GM12878 (cell line): ENCODE data around the gene ZFHX2. TPM values are rescaled to one million over a fixed set of nuclear protein-coding genes. Genes with fewer than 3 reads are reported as not detected.

Source experiments
- ATAC-seq: fragments of 200-7000 bp; cut with Tn5 transposase; 3 replicates; pipeline ENCODE4 v1.9.1; 2020; ENCODE audit warnings: mild to moderate bottlenecking, moderate library complexity
- BruUV-seq: library from RNA; stranded (reverse); fragments of 400-500 nt; replicated peaks from 2 replicates; lab custom pipeline; 2021; lab: Mats Ljungman, UMichigan
- CTCF ChIA-PET: fragments of 300-600 bp; sonication (Branson Sonifier 250); formaldehyde crosslinking; extraction: SDS; loops from one replicate; lab custom pipeline; 2021; ENCODE audit warnings: inconsistent platforms; lab: Yijun Ruan, JAX
- POLR2A ChIA-PET: fragments of 350-600 bp; formaldehyde crosslinking; extraction: SDS; loops from one replicate; lab custom pipeline; 2021; ENCODE audit warnings: inconsistent platforms; lab: Charles Lee
- RAD21 ChIA-PET: fragments of 300-600 bp; sonication (Branson Sonifier 250); formaldehyde crosslinking; loops from one replicate; lab custom pipeline; 2023; ENCODE audit warnings: antibody characterized with exemption; ENCODE audit not compliant: unreplicated experiment; lab: Charles Lee
- SMC1A ChIA-PET: fragments of 300-600 bp; sonication (Branson Sonifier 250); formaldehyde crosslinking; loops from one replicate; lab custom pipeline; 2023; ENCODE audit not compliant: unreplicated experiment, uncharacterized antibody; lab: Charles Lee
- DNase-seq: peaks from one replicate; pipeline ENCODE4 v3.0.0-alpha.2; 2011; ENCODE audit warnings: low read depth, low spot score
- FAIRE-seq: peaks from 3 replicates; lab custom pipeline; 2011; peaks lifted over from hg19 to GRCh38; lab: Jason Lieb, UNC
- H2AFZ ChIP-seq: 2 replicates; pipeline ENCODE4 v1.6.0; 2011; ENCODE audit warnings: low read depth, low read length, control low read depth; ENCODE audit not compliant: control insufficient read depth
- H3K27ac ChIP-seq: 2 replicates; pipeline ENCODE4 v1.5.1; 2011; ENCODE audit warnings: control low read depth; ENCODE audit not compliant: control insufficient read depth, insufficient read depth
- H3K27me3 ChIP-seq, 2 experiments: replicated peaks in 1 of 2; 2 replicates each; pipeline versions ENCODE4 v1.6.0 to v1.6.1; 2011; ENCODE audit warnings: low read length in 1 of 2; ENCODE audit not compliant: control insufficient read depth in 2 of 2, insufficient read depth in 2 of 2
- H3K36me3 ChIP-seq, 2 experiments: 2 replicates each; pipeline ENCODE4 v1.5.1; 2011; ENCODE audit warnings: low read length in 1 of 2; ENCODE audit not compliant: control insufficient read depth in 2 of 2, insufficient read depth in 2 of 2
- H3K4me1 ChIP-seq: 2 replicates; pipeline ENCODE4 v1.6.1; 2011; ENCODE audit warnings: mild to moderate bottlenecking, low read length, moderate library complexity, mixed read lengths; ENCODE audit not compliant: control insufficient read depth, insufficient read depth
- H3K4me2 ChIP-seq: 2 replicates; pipeline ENCODE4 v1.6.0; 2011; ENCODE audit warnings: control low read depth; ENCODE audit not compliant: control insufficient read depth, insufficient read depth
- H3K4me3 ChIP-seq: fragments of 200-600 bp; sonication (generic); 2 replicates; pipeline ENCODE4 v1.5.1; 2016
- H3K79me2 ChIP-seq: 2 replicates; pipeline ENCODE4 v1.6.0; 2011; ENCODE audit warnings: low read length; ENCODE audit not compliant: control insufficient read depth, insufficient read depth
- H3K9ac ChIP-seq: 2 replicates; pipeline ENCODE4 v1.8.0; 2011; ENCODE audit warnings: low read length, control low read depth, mixed read lengths; ENCODE audit not compliant: control insufficient read depth, insufficient read depth
- H3K9me3 ChIP-seq: replicated peaks from 3 replicates; pipeline ENCODE4 v1.5.1; 2011; ENCODE audit warnings: mild to moderate bottlenecking, low read length; ENCODE audit not compliant: control insufficient read depth, insufficient read depth
- H4K20me1 ChIP-seq: 2 replicates; pipeline ENCODE4 v1.6.0; 2011; ENCODE audit not compliant: control insufficient read depth, insufficient read depth
- EGR1 ChIP-seq, 2 experiments: IDR thresholded peaks; 1 replicate in 1 of 2; 2 replicates in 1 of 2; pipeline ENCODE4 v1.6.1; 2011 to 2012; ENCODE audit warnings: low read depth in 2 of 2, low read length in 2 of 2, borderline replicate concordance in 1 of 2, mild to moderate bottlenecking in 1 of 2, moderate library complexity in 1 of 2
- ZBTB40 ChIP-seq: fragments of 450-650 bp; IDR thresholded peaks from 2 replicates; pipeline ENCODE4 v1.6.1; 2016; ENCODE audit warnings: mild to moderate bottlenecking, moderate library complexity, borderline replicate concordance
- WGBS: methylation state at CpG from one replicate; pipeline ENCODE4 v1.1.6; 2016; ENCODE audit warnings: low lambda C conversion rate; ENCODE audit not compliant: insufficient replicate concordance, insufficient coverage; ENCODE audit errors: missing lambda C conversion rate; 5-methylcytosine and 5-hydroxymethylcytosine counted together
- in situ Hi-C: fragments of 300-500 bp; cut with MboI; formaldehyde crosslinking; loops from 9 replicates; pipeline ENCODE4 v1.14.3; 2018; ENCODE audit warnings: mixed read lengths
- intact Hi-C: fragments of 100-400 bp; cut with micrococcal nuclease; formaldehyde crosslinking; loops from one replicate; pipeline ENCODE4 v1.14.2; 2022; ENCODE audit not compliant: unreplicated experiment
- polyA plus RNA-seq, 11 experiments: library from polyadenylated mRNA; depleted of rRNA in 4 of 11; unstranded in 6 of 11; stranded (reverse) in 5 of 11; fragments of >200 nt; fragmentation: Nextera tagmentation in 4 of 11; fragmentation: Illumina TruSeq in 1 of 11; extraction: Ambion mirVana in 4 of 11; extraction: Trizol in 1 of 11; gene quantifications; 1 replicate in 1 of 11; 2 replicates in 10 of 11; pipeline versions ENCODE4 v1.2.1 to v1.2.3, GENCODE V29; 2011 to 2016; ENCODE audit warnings: inconsistent platforms in 2 of 11, missing spikeins in 2 of 11, low read depth in 1 of 11
- total RNA-seq, 4 experiments: library from RNA; depleted of rRNA in 3 of 4; stranded (reverse); fragments of >200 nt in 3 of 4; fragmentation: Illumina TruSeq in 1 of 4; extraction: Trizol in 1 of 4; gene quantifications; 2 replicates each; pipeline versions ENCODE4 v1.2.1 to v1.2.3, GENCODE V29; 2013 to 2021

The ZFHX2 gene
- total and polyA plus RNA-seq, 10 of the 15 experiments (the other 5 are each of a cell fraction or from before 2014, with no cell fraction given): 0.27 to 2.2 (median 0.55) TPM

GRCh38 chr14:23573384-23574015 lies 21.9 kb upstream of the ZFHX2 start:
- BruUV-seq: no TSS peak
- FAIRE-seq (no peak), DNase-seq (no peak), ATAC-seq (no peak)
- in situ Hi-C loops (no loop called here), intact Hi-C loops (no loop called here)
- Histone ChIP-seq H3K4me1 (peaks cover 8% of the 10 kb centered on the region), H2AFZ (no peak overlapping the region), H3K36me3 (no peaks in the 10 kb centered on the region), H4K20me1 (no peaks in the 10 kb centered on the region), H3K79me2 (no peaks in the 10 kb centered on the region), H3K27ac (no peak overlapping the region), H3K27me3 (peaks cover 2% of the 10 kb centered on the region in 2 experiments; a peak in 2 of 4 replicates), H3K9me3 (no peaks in the 10 kb centered on the region), H3K4me3 (no peak overlapping the region), H3K4me2 (no peak overlapping the region), H3K9ac (no peak overlapping the region)
- ChIA-PET SMC1A (no interaction called here), RAD21 (no interaction called here), POLR2A (no interaction called here), CTCF (interaction anchor here (1.4 kb wide), 1 partner anchor 337 kb away, joined by 3 read pairs; no protein-coding TSS in a partner anchor)
- TF ChIP-seq ZBTB40: no peak
- no peak for TF ChIP-seq EGR1 (IDR thresholded peaks at IDR 0.05; ENCODE audit: borderline replicate concordance in 1 of 2, low read depth in 2 of 2, low read length in 2 of 2)
- WGBS: 52% methylated on average over 5 of the region's 5 CpGs
